HAP-1 (cell line): Measurements from ENCODE around the gene STX2.
"Not testable (repeated sequence)": the region's sequence is repeated elsewhere in the genome, so short reads cannot be mapped to it uniquely, and the experiment has no call there.

Source experiments
- DNase-seq, 2 experiments: peaks; one replicate each; pipeline ENCODE4 v3.0.0-alpha.2; 2016 to 2020; ENCODE audit warnings: low spot score in 2 of 2
- H3K27me3 ChIP-seq: fragments of 250-450 bp; sonication (Bioruptor Pico); 2 replicates; pipeline ENCODE4 v1.5.1; 2020; ENCODE audit warnings: low read depth, mild to moderate bottlenecking, moderate library complexity
- H3K36me3 ChIP-seq: fragments of 250-450 bp; sonication (Bioruptor Pico); replicated peaks from 2 replicates; pipeline ENCODE4 v1.5.1; 2020; ENCODE audit warnings: mild to moderate bottlenecking
- H3K4me1 ChIP-seq: fragments of 250-450 bp; sonication (Bioruptor Pico); 2 replicates; pipeline ENCODE4 v1.5.1; 2020; ENCODE audit warnings: mild to moderate bottlenecking
- H3K4me3 ChIP-seq: fragments of 250-450 bp; sonication (Bioruptor Pico); 2 replicates; pipeline ENCODE4 v1.5.1; 2020; ENCODE audit warnings: mild to moderate bottlenecking, moderate library complexity
- H3K9me3 ChIP-seq: fragments of 250-450 bp; sonication (Bioruptor Pico); 2 replicates; pipeline ENCODE4 v1.5.1; 2020; ENCODE audit warnings: mild to moderate bottlenecking, moderate library complexity
- in situ Hi-C: fragments of 300-500 bp; cut with MboI; formaldehyde crosslinking; loops from 3 replicates; pipeline ENCODE4 v1.14.3; 2020; ENCODE audit warnings: low sequenced_read_pairs, inconsistent platforms, mixed read lengths

The STX2 gene

DNA sequence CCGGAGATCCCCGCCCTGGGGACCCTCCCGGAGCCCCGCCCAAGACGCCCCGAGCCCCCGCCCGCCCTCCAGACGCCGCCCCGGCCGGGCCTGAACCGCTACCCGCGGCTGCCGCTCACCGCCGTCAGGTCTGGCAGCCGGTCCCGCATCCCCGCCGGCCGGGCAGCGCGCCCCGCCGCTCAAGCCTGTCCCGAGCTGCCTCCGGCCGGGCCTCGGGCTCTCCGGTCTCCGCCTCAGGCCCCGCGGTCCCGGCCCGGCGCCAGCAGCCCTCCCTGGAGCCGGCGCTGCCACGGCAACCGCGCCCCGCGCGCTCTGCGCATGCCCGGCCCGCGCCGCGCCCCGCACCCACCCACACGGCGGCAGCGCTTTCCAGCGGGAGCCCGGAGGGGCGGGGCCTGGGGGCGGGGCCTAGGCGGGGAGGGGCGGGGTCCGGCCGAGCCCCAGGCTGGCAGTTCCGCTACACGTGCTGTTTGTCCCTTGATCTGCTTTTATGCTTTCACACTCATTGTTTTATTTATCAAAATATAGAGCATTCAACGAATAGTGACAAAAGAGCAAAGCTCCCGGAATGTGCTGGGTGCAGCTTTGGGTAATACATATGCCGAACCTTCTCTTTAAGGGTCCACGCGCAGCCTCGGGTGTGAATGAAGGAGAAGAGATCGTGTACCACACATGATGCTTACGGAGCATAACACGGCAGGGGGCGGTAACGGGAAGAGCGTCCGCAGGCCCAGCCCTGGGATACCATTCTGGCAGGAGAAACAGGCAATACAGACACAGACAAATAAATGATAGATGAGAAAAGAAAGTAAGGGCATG lies at the start of gene STX2:
TSS of gene STX2 (minus strand) at position 300 of the 819 bp plus-strand sequence. CDS start at position 149, 151 bp downstream.
- Histone ChIP-seq H3K36me3 (no peaks in the 10 kb centered on the region), H3K9me3 (no peaks in the 10 kb centered on the region), H3K4me1 (peaks cover 9% of the 10 kb centered on the region), H3K4me3 (peak within 1 kb of the TSS; percentile 67), H3K27me3 (no peaks in the 10 kb centered on the region)
- in situ Hi-C loops: loop anchor here (5.0 kb wide), 1 partner anchor 33 kb away; the partner anchor contains the start of gene RAN
- DNase-seq: peak; percentile 72 to 89

- H3K27me3 ChIP-seq, in situ Hi-C loops, H3K4me3 ChIP-seq, H3K9me3 ChIP-seq, DNase-seq, H3K4me1 ChIP-seq, H3K36me3 ChIP-seq: not testable (repeated sequence)
These were observed 48.1 kb upstream of the STX2 start for GRCh38 chr12:130887190-130887589.

DNA sequence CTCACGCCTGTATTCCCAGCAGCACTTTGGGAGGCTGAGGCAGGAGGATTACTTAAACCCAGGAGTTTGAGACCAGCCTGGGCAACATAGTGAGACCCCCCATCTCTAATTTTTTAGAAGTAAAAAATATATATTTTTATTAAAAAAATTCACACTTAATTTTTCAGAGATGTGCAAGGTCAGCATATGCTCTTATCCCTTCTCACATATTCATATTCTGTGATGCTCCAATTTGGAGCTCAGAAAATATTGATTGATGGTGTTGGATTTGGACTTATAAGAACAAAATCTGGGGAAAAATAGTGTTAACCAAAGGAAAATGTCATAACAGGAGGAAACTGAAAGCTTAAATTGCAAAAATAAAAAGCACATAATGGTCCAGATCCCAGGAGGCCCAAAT lies 42.5 kb upstream of the STX2 start:
- H3K9me3 ChIP-seq: no peaks in the 10 kb centered on the region
- peaks cover 8% of the 10 kb centered on the region for H3K36me3 ChIP-seq
- H3K27me3 ChIP-seq: no peaks in the 10 kb centered on the region
- H3K4me1 ChIP-seq: peaks cover 3% of the 10 kb centered on the region; the same call in 1 of the 2 replicates
- no peak for DNase-seq
- in situ Hi-C loops: no loop called here
- no peak overlapping the region for H3K4me3 ChIP-seq

GRCh38 chr12:130881046-130881445 lies 42.0 kb upstream of the STX2 start:
- no peaks in the 10 kb centered on the region for H3K27me3 ChIP-seq
- no peaks in the 10 kb centered on the region for H3K9me3 ChIP-seq
- peaks cover 3% of the 10 kb centered on the region; the same call in 1 of the 2 replicates for H3K4me1 ChIP-seq
- in situ Hi-C loops: no loop called here
- peaks cover 13% of the 10 kb centered on the region for H3K36me3 ChIP-seq
- H3K4me3 ChIP-seq: no peak overlapping the region
- no peak for DNase-seq

DNA sequence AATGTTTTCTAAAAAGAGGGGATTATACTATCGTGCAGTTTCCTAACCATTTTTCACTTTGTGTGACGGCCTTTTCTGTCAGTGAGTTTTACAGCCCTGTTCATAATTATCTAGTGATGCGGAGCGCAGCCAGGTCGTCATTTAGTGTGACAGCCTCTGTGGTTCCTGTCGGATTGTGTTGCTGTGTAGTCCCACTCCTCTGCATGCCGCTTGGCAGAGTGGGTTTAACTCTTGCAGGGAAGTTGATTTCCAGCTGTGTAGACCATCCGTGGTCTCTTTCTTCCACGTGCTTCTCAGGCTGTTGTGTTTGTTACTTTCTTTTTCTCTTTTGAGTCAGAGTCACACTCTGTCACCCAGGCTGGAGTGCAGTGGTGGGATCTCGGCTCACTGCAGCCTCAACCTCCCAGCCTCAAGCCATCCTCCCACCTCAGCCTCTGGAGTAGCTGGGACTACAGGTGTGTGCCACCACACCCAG lies 41.4 kb upstream of the STX2 start:
- DNase-seq: no peak
- peaks cover 19% of the 10 kb centered on the region for H3K36me3 ChIP-seq
- H3K9me3 ChIP-seq: no peaks in the 10 kb centered on the region
- H3K4me1 ChIP-seq: peaks cover 3% of the 10 kb centered on the region; the same call in 1 of the 2 replicates
- H3K27me3 ChIP-seq: no peaks in the 10 kb centered on the region
- no peak overlapping the region for H3K4me3 ChIP-seq
- in situ Hi-C loops: no loop called here

- DNase-seq: no peak
- Histone ChIP-seq H3K4me3 (no peak overlapping the region), H3K36me3 (peaks cover 24% of the 10 kb centered on the region), H3K27me3 (no peaks in the 10 kb centered on the region), H3K9me3 (no peaks in the 10 kb centered on the region), H3K4me1 (peaks cover 3% of the 10 kb centered on the region; the same call in 1 of the 2 replicates)
- in situ Hi-C loops: no loop called here
These were observed 40.8 kb upstream of the STX2 start for GRCh38 chr12:130879781-130880389.

DNA sequence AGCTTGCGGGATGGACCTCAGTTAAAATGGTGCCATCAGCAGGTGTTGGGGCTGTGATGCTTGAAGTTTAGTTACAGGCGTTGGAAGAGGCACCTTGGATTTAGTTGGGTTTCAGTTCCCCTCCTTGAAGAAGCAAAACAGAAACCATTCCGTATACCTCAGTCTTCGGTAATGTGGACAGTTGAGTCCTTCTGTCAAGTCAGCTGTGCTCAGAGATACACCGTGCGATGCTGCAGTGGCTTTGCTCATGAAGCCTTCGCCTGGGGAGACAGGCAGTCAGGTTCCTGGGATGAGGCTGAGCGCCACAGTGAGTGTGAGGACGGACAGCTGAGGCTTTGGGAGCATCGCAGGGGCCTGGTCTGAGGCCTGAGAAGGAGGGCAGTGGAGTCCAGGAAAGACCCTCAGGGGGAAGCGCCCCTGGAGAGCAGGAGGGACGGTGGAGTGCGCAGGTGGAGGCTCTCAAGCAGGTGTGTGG lies 40.2 kb upstream of the STX2 start:
- Histone ChIP-seq H3K4me3 (no peak overlapping the region), H3K36me3 (peaks cover 31% of the 10 kb centered on the region), H3K9me3 (no peaks in the 10 kb centered on the region), H3K4me1 (peaks cover 8% of the 10 kb centered on the region), H3K27me3 (no peaks in the 10 kb centered on the region)
- DNase-seq: no peak
- in situ Hi-C loops: no loop called here

DNA sequence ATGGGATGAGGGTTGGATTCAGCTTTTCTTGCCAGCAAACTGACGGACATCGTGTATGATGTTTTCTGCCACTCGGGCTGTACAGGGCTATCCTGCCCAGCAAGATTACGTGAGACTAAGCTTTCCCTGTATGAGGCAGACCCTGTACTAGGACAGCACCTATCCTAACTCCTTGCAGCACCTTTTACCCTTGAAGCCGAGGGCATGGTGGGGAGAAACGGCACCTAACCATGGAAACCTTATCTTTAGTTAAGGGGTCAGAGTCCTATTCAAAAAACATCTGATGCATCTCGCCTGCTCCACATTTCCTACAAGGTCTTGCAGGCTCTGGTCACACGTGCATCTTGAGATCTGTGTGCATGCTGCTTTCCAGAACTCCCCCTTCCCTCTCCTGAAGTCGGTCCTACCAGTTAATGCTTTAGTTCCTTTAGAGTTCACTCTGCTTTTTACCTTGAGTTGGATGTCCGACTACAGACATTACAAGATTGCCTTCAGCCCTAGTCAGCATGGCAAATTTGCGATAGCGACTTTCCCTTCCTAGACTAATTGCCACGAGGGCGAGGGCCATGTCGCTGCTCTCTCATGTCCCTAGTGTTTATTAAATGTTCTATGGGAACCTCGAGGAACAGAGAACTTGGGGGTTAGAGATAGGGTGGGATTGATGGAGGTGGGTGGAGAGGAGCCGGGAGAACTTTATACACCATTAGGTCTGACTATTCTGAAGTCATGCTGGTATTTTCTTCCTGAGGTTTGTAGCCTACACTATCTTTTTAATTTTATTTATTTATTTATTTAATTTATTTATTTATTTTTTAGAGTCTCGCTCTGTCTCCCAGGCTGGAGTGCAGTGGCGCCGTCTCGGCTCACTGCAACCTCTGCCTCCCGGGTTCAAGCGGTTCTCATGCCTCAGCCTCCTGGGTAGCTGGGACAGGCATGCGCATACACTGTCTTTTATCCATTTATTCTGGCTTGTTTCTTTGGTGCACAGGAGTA lies 39.4 kb upstream of the STX2 start:
- H3K4me3 ChIP-seq: no peak overlapping the region
- H3K27me3 ChIP-seq: no peaks in the 10 kb centered on the region
- in situ Hi-C loops: no loop called here
- peaks cover 16% of the 10 kb centered on the region for H3K4me1 ChIP-seq
- no peak for DNase-seq
- H3K9me3 ChIP-seq: no peaks in the 10 kb centered on the region
- H3K36me3 ChIP-seq: peaks cover 38% of the 10 kb centered on the region

DNA sequence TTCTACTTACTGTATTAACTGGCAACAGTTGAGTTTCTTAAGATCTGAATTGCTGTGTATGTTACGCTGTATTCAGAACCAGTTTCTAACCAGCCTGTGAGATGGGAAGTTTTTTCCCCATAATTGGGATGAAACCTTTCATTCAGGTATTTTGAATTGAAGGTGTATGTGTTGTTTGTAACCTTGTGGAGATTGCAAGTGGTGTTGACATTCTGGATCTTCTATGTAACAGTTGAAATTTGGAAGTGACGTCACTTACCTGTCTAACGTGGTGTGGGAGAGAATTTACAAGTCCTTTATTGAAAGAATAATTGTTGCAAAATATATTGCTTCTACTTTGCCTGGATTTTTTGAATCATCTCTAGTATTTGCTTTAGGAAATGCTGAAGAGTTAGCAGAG lies 38.3 kb upstream of the STX2 start:
- Histone ChIP-seq H3K36me3 (peaks cover 49% of the 10 kb centered on the region), H3K27me3 (no peaks in the 10 kb centered on the region), H3K4me1 (peaks cover 21% of the 10 kb centered on the region), H3K9me3 (no peaks in the 10 kb centered on the region), H3K4me3 (no peak overlapping the region)
- in situ Hi-C loops: no loop called here
- no peak for DNase-seq

GRCh38 chr12:130876758-130877157 lies 37.7 kb upstream of the STX2 start:
- no peak for DNase-seq
- no peaks in the 10 kb centered on the region for H3K9me3 ChIP-seq
- in situ Hi-C loops: no loop called here
- H3K36me3 ChIP-seq: peaks cover 49% of the 10 kb centered on the region
- no peaks in the 10 kb centered on the region for H3K27me3 ChIP-seq
- no peak overlapping the region for H3K4me3 ChIP-seq
- peaks cover 21% of the 10 kb centered on the region for H3K4me1 ChIP-seq

GRCh38 chr12:130876297-130876696 lies 37.2 kb upstream of the STX2 start:
- H3K4me1 ChIP-seq: peaks cover 24% of the 10 kb centered on the region
- in situ Hi-C loops: no loop called here
- no peak for DNase-seq
- H3K27me3 ChIP-seq: no peaks in the 10 kb centered on the region
- H3K9me3 ChIP-seq: no peaks in the 10 kb centered on the region
- peaks cover 49% of the 10 kb centered on the region for H3K36me3 ChIP-seq
- H3K4me3 ChIP-seq: no peak overlapping the region

DNA sequence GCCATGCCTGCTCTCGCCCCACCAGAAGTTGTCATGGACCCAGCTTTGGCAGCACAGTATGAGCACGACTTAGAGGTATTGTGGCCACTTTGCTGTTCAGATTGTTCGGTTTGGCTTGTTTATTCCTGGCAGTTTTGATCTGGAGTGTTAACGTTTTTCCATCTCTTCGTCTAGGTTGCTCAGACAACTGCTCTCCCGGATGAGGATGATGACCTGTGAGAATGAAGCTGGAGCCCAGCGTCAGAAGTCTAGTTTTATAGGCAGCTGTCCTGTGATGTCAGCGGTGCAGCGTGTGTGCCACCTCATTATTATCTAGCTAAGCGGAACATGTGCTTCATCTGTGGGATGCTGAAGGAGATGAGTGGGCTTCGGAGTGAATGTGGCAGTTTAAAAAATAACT lies 36.7 kb upstream of the STX2 start:
- in situ Hi-C loops, DNase-seq, H3K27me3 ChIP-seq, H3K4me3 ChIP-seq, H3K9me3 ChIP-seq: not testable (repeated sequence)
- Histone ChIP-seq H3K4me1 (peaks cover 29% of the 10 kb centered on the region), H3K36me3 (peaks cover 49% of the 10 kb centered on the region)

DNA sequence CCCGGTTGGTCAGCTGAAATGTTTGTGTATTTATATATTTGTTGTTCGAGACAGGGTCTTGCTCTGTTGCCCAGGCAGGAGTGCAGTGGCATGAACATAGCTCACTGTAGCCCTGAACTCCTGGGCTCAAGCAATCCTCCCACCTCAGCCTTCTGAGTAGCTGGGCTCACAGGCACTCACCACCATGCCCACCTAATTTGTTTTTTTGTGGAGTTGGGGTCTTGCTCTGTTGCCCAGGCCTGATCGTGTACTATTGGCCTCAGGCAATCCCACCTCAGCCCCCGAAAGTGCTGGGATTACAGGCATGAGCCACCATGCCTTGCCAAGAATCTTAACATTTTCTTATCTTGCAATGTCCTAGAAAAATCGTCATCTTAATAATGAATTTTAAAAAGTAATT lies 36.1 kb upstream of the STX2 start:
- in situ Hi-C loops: no loop called here
- no peak for DNase-seq
- no peaks in the 10 kb centered on the region for H3K9me3 ChIP-seq
- H3K4me3 ChIP-seq: no peak overlapping the region
- H3K4me1 ChIP-seq: peaks cover 29% of the 10 kb centered on the region
- peaks cover 49% of the 10 kb centered on the region for H3K36me3 ChIP-seq
- no peaks in the 10 kb centered on the region for H3K27me3 ChIP-seq
